ENCODE measurements around the gene DYRK1A.
A peak's percentile ranks its signal among the peaks of the same experiment; 100 is the strongest.

The DYRK1A gene

GRCh38 chr21:37346841-37347430 is 19.6 kb upstream of the DYRK1A start:
- Histone ChIP-seq H3K9me2 (replicated peaks; ENCODE audit: insufficient read depth, low read length) (no peaks in the 10 kb centered on the region; the same call in 1 of the 2 replicates), H3K9me3 (replicated peaks; ENCODE audit: insufficient read depth, low read length) (no peaks in the 10 kb centered on the region; the same call in 1 of the 2 replicates), H3K9ac (ENCODE audit: low read length) (no peak overlapping the region), H3K4me1 (ENCODE audit: low read length) (no peaks in the 10 kb centered on the region), H3K27ac (ENCODE audit: low read length) (no peak overlapping the region), H3K4me2 (ENCODE audit: low read depth, low read length) (no peak overlapping the region), H3K4me3 (ENCODE audit: low read length) (no peak overlapping the region), H3K27me3 (replicated peaks; ENCODE audit: insufficient read depth, low read length) (no peaks in the 10 kb centered on the region), H2AFZ (ENCODE audit: low read length) (no peak overlapping the region), H3F3A (ENCODE audit: insufficient read depth, low read length) (no peaks in the 10 kb centered on the region), H3K36me3 (replicated peaks; ENCODE audit: insufficient read depth, low read length) (no peaks in the 10 kb centered on the region; the same call in 1 of the 2 replicates), H4K20me1 (ENCODE audit: insufficient read depth, low read length) (no peaks in the 10 kb centered on the region), H3K79me2 (ENCODE audit: low read length) (no peaks in the 10 kb centered on the region)
- no peak for TF ChIP-seq EZH2 (optimal IDR thresholded peaks at IDR 0.05; ENCODE audit: low read depth, low read length)
- no peak for TF ChIP-seq EZH2phosphoT487 (IDR thresholded peaks at IDR 0.05; ENCODE audit: low read length)
- no peak for TF ChIP-seq CTCF (IDR thresholded peaks at IDR 0.05; ENCODE audit: low read length)
- no peak for DNase-seq

GRCh38 chr21:37348664-37349063 is 17.9 kb upstream of the DYRK1A start:
- no peak overlapping the region for H3K27ac ChIP-seq (ENCODE audit: low read length)
- H3K9ac ChIP-seq (ENCODE audit: low read length): no peak overlapping the region
- TF ChIP-seq CTCF (IDR thresholded peaks at IDR 0.05; ENCODE audit: low read length) (no peak), EZH2phosphoT487 (IDR thresholded peaks at IDR 0.05; ENCODE audit: low read length) (no peak), EZH2 (optimal IDR thresholded peaks at IDR 0.05; ENCODE audit: low read depth, low read length) (no peak)
- no peaks in the 10 kb centered on the region for H3K4me1 ChIP-seq (ENCODE audit: low read length)
- no peaks in the 10 kb centered on the region; the same call in 1 of the 2 replicates for H3K36me3 ChIP-seq (replicated peaks; ENCODE audit: insufficient read depth, low read length)
- H3K27me3 ChIP-seq (replicated peaks; ENCODE audit: insufficient read depth, low read length): no peaks in the 10 kb centered on the region
- H3K9me3 ChIP-seq (replicated peaks; ENCODE audit: insufficient read depth, low read length): no peaks in the 10 kb centered on the region; the same call in 1 of the 2 replicates
- H3K4me2 ChIP-seq (ENCODE audit: low read depth, low read length): no peak overlapping the region
- no peak overlapping the region for H2AFZ ChIP-seq (ENCODE audit: low read length)
- no peaks in the 10 kb centered on the region for H4K20me1 ChIP-seq (ENCODE audit: insufficient read depth, low read length)
- H3K79me2 ChIP-seq (ENCODE audit: low read length): no peaks in the 10 kb centered on the region
- no peaks in the 10 kb centered on the region for H3F3A ChIP-seq (ENCODE audit: insufficient read depth, low read length)
- H3K9me2 ChIP-seq (replicated peaks; ENCODE audit: insufficient read depth, low read length): no peaks in the 10 kb centered on the region; the same call in 1 of the 2 replicates
- H3K4me3 ChIP-seq (ENCODE audit: low read length): no peak overlapping the region
- peak; percentile 43 for DNase-seq

GRCh38 chr21:37350472-37350871 is 16.1 kb upstream of the DYRK1A start:
- no peaks in the 10 kb centered on the region; the same call in 1 of the 2 replicates for H3K36me3 ChIP-seq (replicated peaks; ENCODE audit: insufficient read depth, low read length)
- TF ChIP-seq EZH2phosphoT487 (IDR thresholded peaks at IDR 0.05; ENCODE audit: low read length) (no peak), EZH2 (optimal IDR thresholded peaks at IDR 0.05; ENCODE audit: low read depth, low read length) (no peak), CTCF (IDR thresholded peaks at IDR 0.05; ENCODE audit: low read length) (no peak)

More at GRCh38 chr21:37350472-37350871, 16.1 kb upstream of the DYRK1A start:
- no peaks in the 10 kb centered on the region for H3K79me2 ChIP-seq (ENCODE audit: low read length)
- no peaks in the 10 kb centered on the region; the same call in 1 of the 2 replicates for H3K9me2 ChIP-seq (replicated peaks; ENCODE audit: insufficient read depth, low read length)
- no peaks in the 10 kb centered on the region for H4K20me1 ChIP-seq (ENCODE audit: insufficient read depth, low read length)
- H3K9ac ChIP-seq (ENCODE audit: low read length): no peak overlapping the region
- no peak for DNase-seq
- H3K4me2 ChIP-seq (ENCODE audit: low read depth, low read length): no peak overlapping the region
- H3K9me3 ChIP-seq (replicated peaks; ENCODE audit: insufficient read depth, low read length): no peaks in the 10 kb centered on the region; the same call in 1 of the 2 replicates
- no peaks in the 10 kb centered on the region for H3K4me1 ChIP-seq (ENCODE audit: low read length)
- H3K27ac ChIP-seq (ENCODE audit: low read length): no peak overlapping the region
- H3K27me3 ChIP-seq (replicated peaks; ENCODE audit: insufficient read depth, low read length): no peaks in the 10 kb centered on the region
- no peak overlapping the region for H3K4me3 ChIP-seq (ENCODE audit: low read length)
- no peak overlapping the region for H2AFZ ChIP-seq (ENCODE audit: low read length)
- H3F3A ChIP-seq (ENCODE audit: insufficient read depth, low read length): no peaks in the 10 kb centered on the region

All from MM.1S (cell line).